ENCODE results near the gene TBC1D8. TPM values are rescaled to one million over a fixed set of nuclear protein-coding genes. Genes with fewer than 3 reads are reported as not detected.

The TBC1D8 gene
- total and polyA plus RNA-seq, 7 donors = 8.7 to 163 (median 50.4) TPM

- no peak for TF ChIP-seq CTCF (IDR thresholded peaks at IDR 0.05)
- WGBS, 3 donors = 69 to 85% (median 77%) methylated on average over 3 of the region's 3 CpGs
- Histone ChIP-seq H3K27ac (peak overlapping the region; percentile 94), H3K36me3 (ENCODE audit: insufficient read depth in 1 of 2, low read depth in 1 of 2) (no peaks in the 10 kb centered on the region), H3K4me3 (no peak overlapping the region), H3K9me3 (no peaks in the 10 kb centered on the region), H3K4me1 (peaks cover 67% of the 10 kb centered on the region), H3K27me3 (ENCODE audit: insufficient read depth in 3 of 3, low read length in 2 of 3) (no peaks in the 10 kb centered on the region)
- DNase-seq = no peak
- intact Hi-C loops (cut with DNase I) = loop anchor here in 1 of 2 donors (1.0 kb wide), 1 partner anchor 15 kb away; no protein-coding TSS in a partner anchor
- ATAC-seq = peak in 2 of 4 donors; percentile 4 to 12
Measured at GRCh38 chr2:101125808-101126207, 25.4 kb downstream of the TBC1D8 start.

GRCh38 chr2:101125374-101125773, 25.8 kb downstream of the TBC1D8 start:
- WGBS, 3 donors = 31 to 53% (median 37%) methylated on average over 3 of the region's 3 CpGs
- H3K4me1 ChIP-seq = peaks cover 64% of the 10 kb centered on the region
- H3K9me3 ChIP-seq = no peaks in the 10 kb centered on the region
- intact Hi-C loops (cut with DNase I) = loop anchor here in 1 of 2 donors (1.0 kb wide), 1 partner anchor 14 kb away; no protein-coding TSS in a partner anchor
- H3K27me3 ChIP-seq (ENCODE audit: insufficient read depth in 3 of 3, low read length in 2 of 3) = no peaks in the 10 kb centered on the region
- TF ChIP-seq CTCF (IDR thresholded peaks at IDR 0.05) = no peak
- ATAC-seq (no peak), DNase-seq (no peak)
- peak overlapping the region; percentile 94 for H3K27ac ChIP-seq
- H3K4me3 ChIP-seq = peak overlapping the region; percentile 31
- no peaks in the 10 kb centered on the region for H3K36me3 ChIP-seq (ENCODE audit: insufficient read depth in 1 of 2, low read depth in 1 of 2)

- peak overlapping the region; percentile 94 for H3K27ac ChIP-seq
- peak overlapping the region; percentile 31 for H3K4me3 ChIP-seq
- no peaks in the 10 kb centered on the region for H3K9me3 ChIP-seq
- no peaks in the 10 kb centered on the region for H3K36me3 ChIP-seq (ENCODE audit: insufficient read depth in 1 of 2, low read depth in 1 of 2)
- WGBS, 3 donors = 3 to 9% (median 8%) methylated on average over 7 of the region's 7 CpGs
- H3K4me1 ChIP-seq = peaks cover 66% of the 10 kb centered on the region
- peak; percentile 55 to 71 (median 60) for ATAC-seq
- intact Hi-C loops (cut with DNase I) = loop anchor here in 1 of 2 donors (1.0 kb wide), 1 partner anchor 14 kb away; no protein-coding TSS in a partner anchor
- TF ChIP-seq CTCF (IDR thresholded peaks at IDR 0.05) = no peak
- DNase-seq = peak; percentile 82 to 93
- H3K27me3 ChIP-seq (ENCODE audit: insufficient read depth in 3 of 3, low read length in 2 of 3) = no peaks in the 10 kb centered on the region
Measured at GRCh38 chr2:101124643-101125366, 26.4 kb downstream of the TBC1D8 start.

GRCh38 chr2:101123795-101124471, 27.2 kb downstream of the TBC1D8 start:
- H3K4me3 ChIP-seq = peak overlapping the region; percentile 31
- ATAC-seq = no peak
- H3K9me3 ChIP-seq = no peaks in the 10 kb centered on the region
- WGBS, 3 donors = 36 to 46% (median 39%) methylated on average over 5 of the region's 5 CpGs
- H3K4me1 ChIP-seq = peaks cover 72% of the 10 kb centered on the region
- DNase-seq = no peak
- TF ChIP-seq CTCF (IDR thresholded peaks at IDR 0.05) = no peak
- H3K36me3 ChIP-seq (ENCODE audit: insufficient read depth in 1 of 2, low read depth in 1 of 2) = no peaks in the 10 kb centered on the region
- no peaks in the 10 kb centered on the region for H3K27me3 ChIP-seq (ENCODE audit: insufficient read depth in 3 of 3, low read length in 2 of 3)
- peak overlapping the region; percentile 94 for H3K27ac ChIP-seq
- intact Hi-C loops (cut with DNase I) = no loop called here

Measured in psoas muscle (tissue), 8 donors.